D721Med (cell line): ENCODE results near the gene PPP1R3C.

Experiments
- DNase-seq: peaks from one replicate; pipeline ENCODE4 v3.0.0; 2011; ENCODE audit warnings: low spot score; ENCODE audit not compliant: insufficient read length
- FAIRE-seq: peaks from 2 replicates; lab custom pipeline; 2011; peaks lifted over from hg19 to GRCh38; lab: Jason Lieb, UNC
- CTCF ChIP-seq: IDR thresholded peaks from 2 replicates; pipeline ENCODE4 v1.5.1; 2012; ENCODE audit warnings: mild to moderate bottlenecking, control low read depth; ENCODE audit not compliant: insufficient read depth; ENCODE audit errors: missing control alignments

The PPP1R3C gene

GRCh38 chr10:91629715-91630549, 2.9 kb downstream of the PPP1R3C start:
- no peak for TF ChIP-seq CTCF

GRCh38 chr10:91628383-91628782, 4.5 kb downstream of the PPP1R3C start:
- TF ChIP-seq CTCF, result no peak
- no peak for DNase-seq
- no peak for FAIRE-seq

More at GRCh38 chr10:91629715-91630549, 2.9 kb downstream of the PPP1R3C start:
- FAIRE-seq (no peak), DNase-seq (no peak)

- no peak for FAIRE-seq
- TF ChIP-seq CTCF, result no peak
- DNase-seq, result no peak
Measured at GRCh38 chr10:91627344-91628102, 5.3 kb downstream of the PPP1R3C start.

- DNase-seq (no peak), FAIRE-seq (no peak)
- TF ChIP-seq CTCF, result no peak
Measured at GRCh38 chr10:91626936-91627335, 5.9 kb downstream of the PPP1R3C start.

GRCh38 chr10:91624633-91625032, 8.2 kb downstream of the PPP1R3C start:
- FAIRE-seq (no peak), DNase-seq (no peak)
- TF ChIP-seq CTCF, result no peak

- TF ChIP-seq CTCF, result no peak
- DNase-seq (no peak), FAIRE-seq (no peak)
Measured at GRCh38 chr10:91622601-91623000, 10.3 kb downstream of the PPP1R3C start.
